Naive thymus-derived CD4-positive, alpha-beta T cell (primary cell): ENCODE measurements around the gene SLC22A1. TPM values are rescaled to one million over a fixed set of nuclear protein-coding genes. Genes with fewer than 3 reads are reported as not detected.
"Not testable (repeated sequence)": the region's sequence is repeated elsewhere in the genome, so short reads cannot be mapped to it uniquely, and the experiment has no call there.

Source experiments
- ATAC-seq: fragments of 150-1000 bp; cut with Tn5 transposase; 2 replicates; pipeline ENCODE4 v1.10.0; 2021; ENCODE audit warnings: mild to moderate bottlenecking, moderate library complexity
- CTCF ChIA-PET: fragments of 350-600 bp; sonication (Branson Sonifier 250); formaldehyde crosslinking; loops from one replicate; lab custom pipeline; 2021; ENCODE audit warnings: antibody characterized with exemption; lab: Charles Lee
- POLR2A ChIA-PET: fragments of 350-600 bp; sonication (Branson Sonifier 250); formaldehyde crosslinking; loops from one replicate; lab custom pipeline; 2021; ENCODE audit warnings: antibody characterized with exemption, inconsistent platforms; lab: Charles Lee
- DNase-seq, 9 donors: peaks; one replicate each; pipeline versions ENCODE4 v3.0.0 to v3.0.0-alpha.2; 2020 to 2022; ENCODE audit warnings: mixed read lengths in 1 of 9
- H3K27ac ChIP-seq: one replicate; pipeline ENCODE4 v1.7.0; 2013; ENCODE audit warnings: mild to moderate bottlenecking, low read depth, low read length, moderate library complexity
- H3K27me3 ChIP-seq, 2 donors: one replicate each; pipeline ENCODE4 v1.7.0; 2013; ENCODE audit warnings: low read length in 2 of 2, mild to moderate bottlenecking in 2 of 2, moderate library complexity in 2 of 2; ENCODE audit not compliant: control insufficient read depth in 2 of 2, insufficient read depth in 2 of 2
- H3K36me3 ChIP-seq, 3 experiments: 1 replicate in 2 of 3; 2 replicates in 1 of 3; pipeline ENCODE4 v1.7.0; 2013; ENCODE audit warnings: low read length in 3 of 3, mild to moderate bottlenecking in 3 of 3, moderate library complexity in 1 of 3; ENCODE audit not compliant: insufficient read depth in 3 of 3, control insufficient read depth in 2 of 3
- H3K4me1 ChIP-seq, 2 donors: one replicate each; pipeline ENCODE4 v1.7.0; 2013; ENCODE audit warnings: low read length in 2 of 2, mild to moderate bottlenecking in 2 of 2, moderate library complexity in 1 of 2; ENCODE audit not compliant: control insufficient read depth in 2 of 2, insufficient read depth in 2 of 2
- H3K4me3 ChIP-seq: 2 replicates; pipeline ENCODE4 v1.7.0; 2013; ENCODE audit warnings: mild to moderate bottlenecking, low read length
- H3K9me3 ChIP-seq, 3 experiments: 1 replicate in 2 of 3; 2 replicates in 1 of 3; pipeline ENCODE4 v1.7.0; 2013; ENCODE audit warnings: low read length in 3 of 3; ENCODE audit not compliant: control insufficient read depth in 2 of 3
- H3K27ac Mint-ChIP-seq, 9 donors: one replicate each; pipeline ENCODE4 v1.8.0; 2020 to 2022; ENCODE audit warnings: mixed read lengths in 9 of 9, mild to moderate bottlenecking in 8 of 9, moderate library complexity in 5 of 9, inconsistent platforms in 2 of 9
- H3K27me3 Mint-ChIP-seq, 5 donors: one replicate each; pipeline ENCODE4 v1.8.0; 2021 to 2022; ENCODE audit warnings: mixed read lengths in 5 of 5, mild to moderate bottlenecking in 1 of 5
- H3K36me3 Mint-ChIP-seq, 5 donors: one replicate each; pipeline ENCODE4 v1.8.0; 2020 to 2022; ENCODE audit warnings: mixed read lengths in 5 of 5, mild to moderate bottlenecking in 3 of 5, inconsistent platforms in 1 of 5
- H3K4me1 Mint-ChIP-seq, 7 donors: one replicate each; pipeline ENCODE4 v1.8.0; 2020 to 2022; ENCODE audit warnings: mixed read lengths in 7 of 7, mild to moderate bottlenecking in 3 of 7, inconsistent platforms in 1 of 7
- H3K4me3 Mint-ChIP-seq, 10 donors: one replicate each; pipeline ENCODE4 v1.8.0; 2020 to 2022; ENCODE audit warnings: mild to moderate bottlenecking in 10 of 10, mixed read lengths in 10 of 10, moderate library complexity in 6 of 10, inconsistent platforms in 2 of 10
- H3K9me3 Mint-ChIP-seq, 11 donors: one replicate each; pipeline ENCODE4 v1.8.0; 2020 to 2022; ENCODE audit warnings: mixed read lengths in 11 of 11, mild to moderate bottlenecking in 4 of 11, inconsistent platforms in 1 of 11, moderate library complexity in 1 of 11
- intact Hi-C, 2 donors: fragments of 100-400 bp; cut with micrococcal nuclease; formaldehyde crosslinking; loops; one replicate each; pipeline ENCODE4 v1.15.1; 2023
- polyA plus RNA-seq, 2 donors: library from polyadenylated mRNA; unstranded; fragments of 300-500 nt; fragmentation: Illumina TruSeq; gene quantifications; one replicate each; pipeline ENCODE4 v1.2.3, GENCODE V29; 2021
- total RNA-seq, 6 experiments: library from RNA in 5 of 6; stranded (reverse) in 5 of 6; gene quantifications; 1 replicate in 5 of 6; 2 replicates in 1 of 6; pipeline ENCODE4 v1.2.3 and lab custom pipeline; 2021 to 2026

The SLC22A1 gene
- total and polyA plus RNA-seq, 7 experiments from 2014 or later, result 0.39 to 2.2 (median 1.3) TPM; not detected in 3

DNA sequence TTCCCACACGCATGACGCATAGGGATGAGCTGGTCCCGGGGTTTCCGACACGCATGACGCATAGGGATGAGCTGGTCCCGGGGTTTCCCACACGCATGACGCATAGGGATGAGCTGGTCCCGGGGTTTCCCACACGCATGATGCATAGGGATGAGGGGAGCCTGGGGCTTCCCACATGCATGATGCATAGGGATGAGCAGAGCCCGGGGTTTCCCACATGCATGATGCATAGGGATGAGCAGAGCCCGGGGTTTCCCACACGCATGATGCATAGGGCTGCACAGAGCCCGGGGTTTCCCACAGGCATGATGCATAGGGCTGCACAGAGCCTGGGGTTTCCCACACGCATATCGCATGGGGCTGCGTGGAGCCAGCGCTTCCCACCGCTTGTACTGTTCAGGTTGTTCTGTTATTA is 12.7 kb downstream of the SLC22A1 start:
- DNase-seq, result peak in 1 of 9 donors; percentile 42
- intact Hi-C loops, CTCF ChIA-PET, H3K36me3 ChIP-seq, H3K4me1 Mint-ChIP-seq, H3K4me3 Mint-ChIP-seq, H3K4me3 ChIP-seq, H3K27ac ChIP-seq, H3K27me3 ChIP-seq, ATAC-seq, H3K27ac Mint-ChIP-seq, H3K9me3 ChIP-seq, H3K36me3 Mint-ChIP-seq, H3K27me3 Mint-ChIP-seq, H3K9me3 Mint-ChIP-seq, POLR2A ChIA-PET, H3K4me1 ChIP-seq: not testable (repeated sequence)

GRCh38 chr6:160134779-160135547 is 13.3 kb downstream of the SLC22A1 start:
- Histone ChIP-seq H3K4me1 (peaks cover 0 to 4% of the 10 kb centered on the region in 2 donors), H3K4me3 (no peak overlapping the region), H3K27me3 (no peaks in the 10 kb centered on the region), H3K9me3 (no peaks in the 10 kb centered on the region), H3K27ac (no peak overlapping the region), H3K36me3 (no peaks in the 10 kb centered on the region)
- POLR2A ChIA-PET, result no interaction called here
- no peak overlapping the region for H3K4me3 Mint-ChIP-seq
- ATAC-seq (no peak), DNase-seq (no peak)
- H3K27ac Mint-ChIP-seq, result peak overlapping the region in 2 of 9 donors; percentile 49 to 57
- H3K4me1 Mint-ChIP-seq, result peaks cover 0 to 10% (median 9%) of the 10 kb centered on the region in 7 donors
- no peaks in the 10 kb centered on the region for H3K9me3 Mint-ChIP-seq
- peaks cover 0 to 3% (median 0%) of the 10 kb centered on the region in 5 donors for H3K36me3 Mint-ChIP-seq
- H3K27me3 Mint-ChIP-seq, result peaks cover 0 to 6% (median 0%) of the 10 kb centered on the region in 5 donors
- intact Hi-C loops, result loop anchor here (5.0 kb wide), 2 partner anchors 532 to 1237 kb away; no protein-coding TSS in a partner anchor
- CTCF ChIA-PET, result no interaction called here

- no peaks in the 10 kb centered on the region for H3K36me3 ChIP-seq
- ChIA-PET POLR2A (no interaction called here), CTCF (interaction anchor here (3.0 kb wide), 1 partner anchor 320 kb away, joined by 22 read pairs; no protein-coding TSS in a partner anchor)
- no peaks in the 10 kb centered on the region for H3K27me3 ChIP-seq
- no peak for DNase-seq
- Mint-ChIP-seq H3K27me3 (peaks cover 0 to 6% (median 0%) of the 10 kb centered on the region in 5 donors), H3K9me3 (no peaks in the 10 kb centered on the region), H3K4me3 (no peak overlapping the region), H3K36me3 (peaks cover 0 to 3% (median 0%) of the 10 kb centered on the region in 5 donors), H3K27ac (peak overlapping the region in 1 of 9 donors; percentile 52), H3K4me1 (peaks cover 0 to 10% (median 9%) of the 10 kb centered on the region in 7 donors)
- peaks cover 0 to 4% of the 10 kb centered on the region in 2 donors for H3K4me1 ChIP-seq
- H3K27ac ChIP-seq, result no peak overlapping the region
- intact Hi-C loops, result loop anchor here (5.0 kb wide), 2 partner anchors 531 to 1236 kb away; no protein-coding TSS in a partner anchor
- H3K9me3 ChIP-seq, result no peaks in the 10 kb centered on the region
- ATAC-seq, result no peak
- H3K4me3 ChIP-seq, result no peak overlapping the region
Observed at GRCh38 chr6:160135907-160136655, 14.5 kb downstream of the SLC22A1 start.

GRCh38 chr6:160137130-160137988 is 15.7 kb downstream of the SLC22A1 start:
- ChIA-PET CTCF (interaction anchor here (0.8 to 3.0 kb wide), 3 partner anchors 274 to 396 kb away, joined by 3 to 22 read pairs (median 15); no protein-coding TSS in a partner anchor), POLR2A (interaction anchor here (0.6 kb wide), 1 partner anchor 74 kb away, joined by 3 read pairs; no protein-coding TSS in a partner anchor)
- Mint-ChIP-seq H3K4me1 (peaks cover 0 to 10% (median 9%) of the 10 kb centered on the region in 7 donors), H3K27ac (peak overlapping the region in 1 of 9 donors; percentile 65), H3K36me3 (peaks cover 0 to 3% (median 3%) of the 10 kb centered on the region in 5 donors), H3K9me3 (no peaks in the 10 kb centered on the region), H3K4me3 (no peak overlapping the region), H3K27me3 (peaks cover 0 to 6% (median 0%) of the 10 kb centered on the region in 5 donors)
- H3K9me3 ChIP-seq, result no peaks in the 10 kb centered on the region
- intact Hi-C loops, result loop anchor here (5.0 kb wide), 2 partner anchors 530 to 1235 kb away; no protein-coding TSS in a partner anchor
- H3K36me3 ChIP-seq, result no peaks in the 10 kb centered on the region
- H3K27ac ChIP-seq, result no peak overlapping the region
- H3K4me1 ChIP-seq, result peaks cover 0 to 4% of the 10 kb centered on the region in 2 donors
- no peak for DNase-seq
- no peaks in the 10 kb centered on the region for H3K27me3 ChIP-seq
- H3K4me3 ChIP-seq, result no peak overlapping the region
- ATAC-seq, result no peak

GRCh38 chr6:160137989-160138835 is 16.6 kb downstream of the SLC22A1 start:
- POLR2A ChIA-PET, result no interaction called here
- H3K27ac Mint-ChIP-seq, result peak overlapping the region in 3 of 9 donors; percentile 9 to 65 (median 28)
- H3K27me3 Mint-ChIP-seq, result peaks cover 0 to 6% (median 0%) of the 10 kb centered on the region in 5 donors

More at GRCh38 chr6:160137989-160138835, 16.6 kb downstream of the SLC22A1 start:
- peak; percentile 29 to 70 (median 61) for DNase-seq
- intact Hi-C loops, result loop anchor here (1.0 to 5.0 kb wide), 5 partner anchors 275 to 1234 kb away; no protein-coding TSS in a partner anchor
- Mint-ChIP-seq H3K36me3 (peaks cover 0 to 4% (median 3%) of the 10 kb centered on the region in 5 donors), H3K4me3 (no peak overlapping the region), H3K9me3 (no peaks in the 10 kb centered on the region), H3K4me1 (peaks cover 0 to 10% (median 9%) of the 10 kb centered on the region in 7 donors)
- H3K4me3 ChIP-seq, result no peak overlapping the region
- H3K4me1 ChIP-seq, result peaks cover 0 to 4% of the 10 kb centered on the region in 2 donors
- H3K27me3 ChIP-seq, result no peaks in the 10 kb centered on the region
- no peak overlapping the region for H3K27ac ChIP-seq
- CTCF ChIA-PET, result interaction anchor here (0.8 to 3.0 kb wide), 4 partner anchors 12 to 395 kb away, joined by 3 to 22 read pairs (median 9); no protein-coding TSS in a partner anchor
- ATAC-seq, result peak; percentile 76
- no peaks in the 10 kb centered on the region for H3K36me3 ChIP-seq
- H3K9me3 ChIP-seq, result no peaks in the 10 kb centered on the region
